T-helper 22 cell (primary cell): ENCODE measurements around the gene OSM.

ENCODE experiments used
- DNase-seq: peaks from one replicate; pipeline ENCODE4 v3.0.0-alpha.2; 2020; ENCODE audit warnings: low read depth

The OSM gene

DNA sequence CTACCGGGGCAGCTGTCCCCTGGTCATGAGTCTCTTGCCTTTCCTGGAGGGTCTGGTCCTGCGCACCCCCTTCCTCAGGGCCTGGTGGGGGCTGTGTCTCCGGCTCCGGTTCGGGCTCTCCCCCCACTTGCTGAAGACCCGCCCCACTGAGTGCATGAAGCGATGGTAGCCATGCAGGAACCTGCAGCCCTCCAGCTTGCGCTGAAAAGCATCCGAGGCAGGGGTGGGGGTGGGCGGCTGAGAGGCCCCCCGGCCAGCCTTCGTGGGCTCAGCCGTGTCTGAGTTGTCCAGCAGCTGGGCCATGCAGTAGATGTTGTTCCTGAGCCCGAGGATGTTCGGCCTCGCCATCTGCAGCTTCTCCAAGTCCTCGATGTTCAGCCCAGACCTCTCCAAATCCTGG is 2.8 kb downstream of the OSM start:
- no peak for DNase-seq

GRCh38 chr22:30262917-30263741 is 3.5 kb downstream of the OSM start:
- DNase-seq = peak; percentile 48

GRCh38 chr22:30262112-30262511 is 4.5 kb downstream of the OSM start:
- DNase-seq = no peak

DNA sequence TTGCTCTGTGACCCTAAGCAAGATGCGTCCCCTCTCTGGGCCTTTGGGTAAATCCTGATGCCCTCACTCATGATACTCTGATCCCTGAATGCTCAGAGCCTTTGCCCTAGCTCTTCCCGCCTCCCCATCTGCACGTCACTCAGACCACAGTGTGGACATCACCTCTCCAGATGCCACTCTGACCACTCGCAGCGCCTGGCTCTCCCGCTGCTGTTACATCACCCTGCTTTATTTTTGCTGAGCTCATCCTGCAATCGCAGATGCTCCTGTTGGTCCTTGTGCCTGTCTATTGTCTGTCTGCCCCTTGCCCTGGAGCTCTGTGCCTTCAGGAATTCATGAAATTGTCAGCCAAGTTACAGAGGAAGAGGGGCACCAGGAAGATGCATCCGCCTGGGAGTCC is 5.5 kb downstream of the OSM start:
- no peak for DNase-seq

DNA sequence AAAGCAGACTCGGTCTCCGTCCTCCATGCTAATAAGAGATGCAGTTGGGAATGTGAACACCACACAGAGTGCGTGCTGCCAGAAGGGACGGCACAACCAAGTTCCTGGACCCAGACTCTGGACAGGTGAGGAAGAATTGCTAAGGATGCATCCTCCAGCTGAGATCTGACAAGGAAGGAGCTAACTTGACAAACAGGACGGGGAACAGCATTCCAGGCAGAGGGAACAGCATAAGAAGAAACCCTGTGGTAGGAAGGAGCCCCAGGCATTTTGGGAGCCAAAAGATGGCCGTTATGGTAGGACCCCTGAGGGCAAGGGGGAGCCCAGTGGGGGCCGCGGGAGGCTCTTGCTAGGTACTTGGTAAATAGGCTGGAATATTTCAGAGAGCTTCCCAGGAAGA is 6.0 kb downstream of the OSM start:
- no peak for DNase-seq

- no peak for DNase-seq
Measured at GRCh38 chr22:30260276-30260675, 6.4 kb downstream of the OSM start.

DNA sequence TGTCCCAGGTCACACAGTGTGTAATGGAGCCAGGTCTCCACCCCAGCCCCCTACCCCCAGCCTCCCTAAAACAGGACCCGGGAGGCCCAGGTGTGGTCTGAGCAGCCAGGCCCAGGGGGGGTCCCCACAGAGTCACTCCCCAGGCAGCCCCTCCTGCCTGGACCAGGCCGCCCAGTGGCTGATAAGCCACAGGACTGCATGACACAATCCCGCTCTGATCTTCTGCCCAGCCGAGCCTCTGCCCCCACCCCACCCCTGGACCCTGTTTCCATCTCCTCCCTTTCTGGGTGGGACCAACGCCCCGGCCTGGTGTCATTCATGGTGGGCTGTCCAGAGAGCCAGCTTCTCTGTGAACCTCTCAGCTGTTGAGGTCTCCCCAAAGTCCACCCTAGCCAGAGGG is 12.3 kb downstream of the OSM start:
- DNase-seq = no peak

DNA sequence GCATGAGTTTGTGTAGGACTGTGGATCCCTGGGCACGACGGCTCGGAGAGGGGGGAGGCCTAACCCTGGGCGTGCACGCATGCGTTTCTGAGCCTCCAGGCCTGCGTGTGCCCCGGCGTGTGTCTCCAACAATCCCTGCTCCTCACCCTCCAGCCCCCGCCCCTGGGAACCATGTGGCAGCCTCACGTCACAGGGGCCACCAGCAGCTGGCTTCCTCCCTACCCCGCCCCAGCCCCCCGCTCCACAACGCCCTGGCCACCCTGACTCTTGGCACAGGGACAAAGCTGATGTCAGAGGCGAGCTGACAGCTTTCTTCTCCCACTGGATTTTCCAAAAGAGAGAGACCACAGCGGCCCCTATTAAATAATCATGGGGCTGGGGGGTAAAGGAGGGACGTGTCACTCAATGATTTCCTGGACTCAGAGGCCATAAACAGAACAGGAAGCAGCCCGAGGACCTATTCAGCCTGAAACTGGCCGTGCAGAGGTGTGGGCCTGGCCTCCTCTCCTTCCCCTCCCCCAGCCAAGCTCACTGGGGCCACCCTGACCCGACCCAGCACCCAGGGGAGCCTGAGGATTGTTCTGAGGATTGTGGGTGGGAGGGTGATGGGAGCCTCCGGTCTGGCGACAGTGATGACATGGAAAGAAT is 13.3 kb downstream of the OSM start:
- DNase-seq = no peak

DNA sequence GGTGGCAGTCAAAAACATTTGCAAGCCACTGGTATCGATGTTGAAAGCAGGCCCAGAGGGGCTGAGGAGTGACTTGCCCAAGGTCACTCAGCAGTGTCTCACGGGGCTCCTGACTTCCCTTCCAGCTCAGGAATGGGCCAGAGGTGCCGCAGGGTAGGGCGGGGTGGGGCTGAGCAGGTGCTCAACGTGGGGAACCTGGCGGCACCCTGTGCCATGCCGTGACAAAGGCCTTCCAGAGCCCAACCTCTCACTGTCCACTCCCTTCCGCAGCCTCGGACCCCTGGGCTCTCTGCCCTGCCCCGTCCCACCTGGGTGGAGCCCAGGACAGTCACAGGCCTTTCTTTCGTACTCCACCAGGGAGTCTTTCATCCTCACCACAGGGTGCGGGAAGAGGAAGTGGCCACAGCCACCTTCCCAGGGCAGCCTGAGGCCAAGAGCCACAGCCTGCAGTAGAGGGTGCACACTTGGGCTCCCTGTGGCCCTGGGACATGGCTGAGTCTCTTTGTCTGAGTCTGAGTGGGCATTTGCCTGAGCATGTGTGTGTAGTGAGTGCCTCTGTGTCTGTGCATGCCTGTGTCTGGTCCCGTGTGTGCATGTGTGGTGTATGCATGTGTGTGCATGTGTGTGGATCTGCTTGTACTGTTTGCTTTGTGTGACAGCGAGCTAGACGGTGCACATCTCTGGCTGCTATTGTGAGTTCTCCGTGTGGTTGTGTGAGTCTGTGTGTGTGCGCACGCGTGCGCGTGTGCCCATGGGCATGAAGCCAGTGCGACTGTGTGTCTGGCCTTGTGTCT is 14.0 kb downstream of the OSM start:
- no peak for DNase-seq

GRCh38 chr22:30251711-30252110 is 14.9 kb downstream of the OSM start:
- DNase-seq = no peak

DNA sequence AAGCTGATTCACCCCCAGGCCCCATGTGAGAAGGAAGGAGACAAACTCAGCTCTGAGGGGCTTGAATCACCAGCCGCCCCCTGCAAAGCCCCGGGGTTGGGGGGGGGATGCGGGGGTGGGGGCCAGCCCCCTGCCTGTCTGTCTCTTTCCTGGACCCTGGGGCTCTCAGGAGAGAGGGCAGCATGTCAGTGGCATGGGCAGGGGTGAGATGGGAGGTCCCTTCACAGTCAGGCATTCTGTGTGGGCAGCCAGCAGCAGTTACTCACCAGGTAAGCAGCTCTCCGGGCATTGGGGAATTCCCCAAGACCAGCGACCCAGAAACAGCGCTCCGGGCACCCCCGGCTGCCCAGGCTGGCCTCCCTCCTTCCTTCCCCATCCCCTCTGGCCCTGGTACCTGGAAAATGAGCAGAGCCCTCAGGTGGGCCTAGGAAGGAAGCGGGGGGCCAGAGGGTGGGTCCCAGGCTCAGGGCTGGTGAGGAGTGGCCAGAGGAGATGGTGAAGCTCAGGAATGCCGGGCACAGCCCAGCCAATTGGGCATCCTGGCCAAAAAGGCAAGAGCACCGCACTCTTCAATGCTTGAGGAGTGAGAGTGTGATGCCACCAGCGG is 15.9 kb downstream of the OSM start:
- no peak for DNase-seq

GRCh38 chr22:30250039-30250565 is 16.5 kb downstream of the OSM start:
- DNase-seq = no peak

DNA sequence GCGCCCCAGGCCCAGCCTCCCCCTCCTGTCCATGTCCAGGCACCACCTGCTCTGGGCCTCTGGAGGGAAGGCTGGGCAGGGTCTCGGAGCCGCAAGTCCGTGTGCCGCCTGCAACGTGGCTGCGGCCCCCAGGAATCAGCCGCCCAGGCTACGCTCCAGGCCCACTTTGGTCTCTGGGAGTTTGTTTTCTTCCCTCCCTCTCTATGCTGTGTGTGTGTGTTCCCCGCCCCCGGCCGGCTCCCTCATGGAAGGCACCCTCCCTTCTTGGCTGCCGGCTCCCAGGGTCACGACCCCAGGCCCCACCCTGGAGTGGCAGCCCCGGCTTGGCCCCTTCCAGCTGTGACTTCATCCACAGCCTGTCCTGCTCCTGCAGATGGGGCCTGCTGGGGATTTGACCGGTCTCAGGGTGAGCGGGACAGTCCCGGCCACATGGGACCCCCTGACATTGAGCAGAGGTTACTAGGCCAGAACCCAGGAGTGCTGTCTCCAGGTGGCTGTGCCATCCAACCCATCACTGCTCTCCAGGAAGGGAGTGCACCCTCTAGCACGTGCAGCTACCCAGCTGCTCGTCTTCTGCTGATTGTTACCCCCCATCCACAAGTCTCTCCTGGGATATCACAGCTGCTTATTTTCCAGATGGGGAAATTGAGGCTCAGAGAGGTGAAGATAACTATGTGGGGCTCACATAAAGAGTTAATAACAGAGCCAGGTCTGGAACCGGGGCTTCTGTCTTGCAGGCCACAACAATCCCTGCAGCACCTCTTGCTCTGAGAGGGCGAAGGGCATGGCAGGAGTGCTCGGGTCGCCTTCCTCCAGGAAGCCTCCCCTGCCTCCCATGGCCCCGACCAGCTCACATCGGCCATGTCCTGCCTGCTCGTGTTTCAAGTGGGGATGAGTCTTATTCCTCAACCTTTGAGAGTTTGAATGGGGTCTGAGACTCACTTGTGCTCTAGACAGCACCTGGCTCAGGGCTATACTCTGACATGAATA is 17.3 kb downstream of the OSM start:
- no peak for DNase-seq

GRCh38 chr22:30248484-30248883 is 18.2 kb downstream of the OSM start:
- no peak for DNase-seq

- DNase-seq = no peak
Measured at GRCh38 chr22:30247974-30248373, 18.7 kb downstream of the OSM start.

- no peak for DNase-seq
Measured at GRCh38 chr22:30247561-30247960, 19.1 kb downstream of the OSM start.

DNA sequence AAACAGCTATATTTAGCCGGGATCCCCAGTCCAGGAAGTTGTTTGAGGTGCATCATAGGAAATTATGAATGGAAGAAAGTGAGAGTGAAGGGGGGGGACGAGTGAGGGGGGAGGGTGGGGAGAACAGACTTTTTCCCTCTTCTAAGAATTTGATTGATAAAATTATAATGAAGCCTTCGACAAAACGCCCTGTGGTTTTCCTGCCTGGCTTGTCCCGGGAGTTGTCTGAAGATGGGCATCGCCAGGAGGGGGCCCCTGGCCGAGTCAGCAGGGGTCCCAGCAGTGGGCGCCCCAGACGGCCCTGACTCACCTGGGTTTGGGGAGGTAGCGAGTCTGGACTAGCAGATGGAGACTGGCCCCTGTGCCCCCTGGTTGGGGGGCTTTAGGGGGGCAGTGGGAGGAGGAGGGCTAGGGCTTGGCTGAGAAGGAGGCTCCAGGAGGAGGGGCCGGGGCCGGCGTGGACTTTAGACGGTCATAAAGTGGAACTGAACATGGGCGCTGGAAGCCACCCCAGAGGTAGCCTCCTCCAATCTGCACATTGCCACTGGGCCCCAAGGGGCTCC is 19.8 kb downstream of the OSM start:
- no peak for DNase-seq

DNA sequence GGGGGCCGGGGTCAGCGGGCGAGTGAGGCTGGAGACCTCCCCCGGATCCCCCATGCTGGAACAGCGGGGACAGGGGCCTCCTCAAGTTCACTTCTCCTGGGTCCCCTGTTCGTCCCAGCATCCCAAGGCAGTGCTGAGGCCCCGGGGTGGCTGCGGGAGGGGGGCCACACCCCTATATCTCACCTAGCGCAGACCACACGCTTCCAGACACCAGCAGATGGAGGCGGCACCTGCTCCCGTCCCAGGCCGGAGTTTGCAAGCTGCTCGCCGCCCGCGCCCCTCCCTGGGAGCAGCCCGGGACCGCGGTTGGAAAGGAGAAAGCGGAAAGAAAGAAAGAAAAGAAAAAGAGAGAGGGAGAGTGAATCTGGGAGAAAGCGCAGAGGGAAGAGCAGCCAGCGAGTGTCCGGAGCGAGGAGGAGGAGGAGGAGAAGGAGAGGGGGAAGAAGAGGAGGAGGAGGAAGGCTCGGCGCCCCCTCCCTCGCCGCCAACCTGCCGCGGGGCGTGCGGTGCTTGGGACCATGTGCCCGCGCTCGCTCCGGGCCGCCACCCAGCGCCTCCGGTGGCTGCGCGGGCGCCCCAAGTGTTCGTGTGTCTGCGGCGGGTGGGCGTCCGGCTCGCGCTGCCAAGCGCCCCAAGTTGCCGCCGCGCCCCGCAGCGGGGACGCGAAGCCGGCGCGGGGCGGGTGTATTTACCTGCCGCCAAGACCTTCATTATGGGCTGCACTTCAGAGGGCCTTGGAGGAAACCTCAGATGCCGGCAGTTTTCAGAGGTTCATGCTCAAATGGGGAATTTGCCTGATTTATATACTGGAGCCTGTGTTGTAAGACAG is 20.5 kb downstream of the OSM start, which contains the start of gene LIF:
Gene LIF, minus strand, starts transcription at position 775 of the 829 bp plus-strand sequence. Its CDS starts 64 bp downstream, at position 711.
- DNase-seq = no peak

- no peak for DNase-seq
Measured at GRCh38 chr22:30245181-30245984, 21.3 kb downstream of the OSM start.
